Motor neuron (in vitro differentiated cells): Measurements from ENCODE around the gene PTPRD. TPM values are rescaled to one million over a fixed set of nuclear protein-coding genes. Genes with fewer than 3 reads are reported as not detected.

Source experiments
- ATAC-seq, 8 experiments: fragments of 200-7000 bp; cut with Tn5 transposase; replicated peaks in 6 of 8; 2 replicates each; pipeline ENCODE4 v1.8.0; 2021; ENCODE audit warnings: mild to moderate bottlenecking in 8 of 8, moderate library complexity in 8 of 8
- H3K27ac ChIP-seq, 2 donors: fragments of 250-450 bp; sonication (Bioruptor Pico); 2 replicates each; pipeline ENCODE4 v1.9.0; 2021; ENCODE audit warnings: antibody characterized with exemption in 2 of 2, mild to moderate bottlenecking in 2 of 2, moderate library complexity in 1 of 2
- H3K4me1 ChIP-seq, 2 donors: fragments of 250-450 bp; sonication (Bioruptor Pico); replicated peaks in 1 of 2; 2 replicates each; pipeline ENCODE4 v1.6.1; 2021; ENCODE audit warnings: antibody characterized with exemption in 2 of 2, mild to moderate bottlenecking in 2 of 2, moderate library complexity in 1 of 2
- H3K4me3 ChIP-seq, 5 donors: fragments of 250-450 bp; sonication (Bioruptor Pico); 2 replicates each; pipeline ENCODE4 v1.9.0; 2021; ENCODE audit warnings: antibody characterized with exemption in 5 of 5, mild to moderate bottlenecking in 5 of 5, moderate library complexity in 4 of 5
- WGBS, 10 experiments: fragments of 450-650 bp; shearing (Covaris generic); methylation state at CpG; one replicate each; pipeline ENCODE4 v1.0.0; 2022; 5-methylcytosine and 5-hydroxymethylcytosine counted together
- in situ Hi-C, 9 experiments: fragments of 400-800 bp; cut with MboI; loops; one replicate each; pipeline ENCODE4 v1.15.0; 2021; ENCODE audit warnings: low sequenced_read_pairs in 9 of 9, low pct_unique_long_range_greater_than_20kb in 2 of 9; ENCODE audit not compliant: unreplicated experiment in 9 of 9
- total RNA-seq, 8 experiments: library from RNA; unstranded; fragments of 300-600 nt; gene quantifications; 2 replicates each; pipeline versions ENCODE4 v1.2.3 to v1.2.4, GENCODE V29; 2022

The PTPRD gene
- total RNA-seq, 8 experiments from 2014 or later: 0.15 to 175 (median 72.8) TPM

DNA sequence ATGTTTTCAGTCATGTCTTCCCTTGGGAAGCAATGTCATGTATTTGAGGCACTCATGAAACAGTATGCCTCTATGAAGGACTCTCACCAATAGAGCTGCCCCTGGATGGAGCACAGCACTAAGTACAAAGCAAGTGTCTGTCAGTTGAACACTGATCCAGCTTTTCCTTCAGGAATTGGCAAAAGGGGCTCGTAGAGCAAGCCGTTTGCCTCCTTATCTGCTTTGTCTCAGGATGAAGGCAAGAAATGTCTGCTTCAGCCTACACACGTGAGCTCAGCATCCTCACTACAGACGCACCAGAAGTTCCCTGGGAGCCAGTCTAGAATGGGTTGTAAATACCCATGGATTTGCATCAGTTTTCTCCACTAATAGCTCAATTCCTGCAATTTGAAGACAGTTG, 2070.3 kb downstream of the PTPRD start:
- ATAC-seq: no peak
- Histone ChIP-seq H3K4me3 (no peak overlapping the region), H3K27ac (no peak overlapping the region), H3K4me1 (no peaks in the 10 kb centered on the region)
- 8 to 100% (median 86%) methylated on average over 2 to 4 of the region's 4 CpGs; no CpG with 5 or more reads in 4 of the 10 experiments for WGBS, 10 experiments
- in situ Hi-C loops: no loop called here

DNA sequence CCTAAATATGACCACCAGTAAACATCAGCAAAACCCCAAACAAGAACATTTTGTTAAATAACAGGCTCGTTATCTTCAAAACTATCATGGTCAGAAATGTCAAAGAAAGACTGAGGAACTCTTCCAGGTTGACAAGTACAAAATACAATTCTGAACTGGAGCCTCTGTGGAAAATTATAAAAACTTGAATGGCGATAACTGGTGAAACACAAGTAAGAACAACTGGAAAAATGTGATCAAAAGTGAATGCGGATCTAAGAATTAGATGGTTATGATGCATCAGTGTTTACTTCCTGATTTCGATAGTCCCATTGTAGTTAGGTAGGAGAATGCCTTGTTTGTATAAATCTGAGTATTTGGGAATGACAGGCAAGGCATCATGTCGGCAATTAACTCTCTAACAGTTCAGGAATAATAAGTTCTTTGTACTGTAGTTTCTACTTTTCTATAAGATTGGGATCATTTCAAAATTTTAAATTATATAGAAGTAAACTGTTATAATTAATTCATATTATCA, 2073.1 kb downstream of the PTPRD start:
- in situ Hi-C loops: no loop called here
- WGBS, 10 experiments: 4 to 98% (median 67%) methylated on average over 2 to 5 of the region's 5 CpGs; no CpG with 5 or more reads in 2 of the 10 experiments
- ATAC-seq: no peak
- H3K27ac ChIP-seq: no peak overlapping the region
- H3K4me3 ChIP-seq: no peak overlapping the region
- H3K4me1 ChIP-seq: peaks cover 2 to 9% of the 10 kb centered on the region in 2 donors

DNA sequence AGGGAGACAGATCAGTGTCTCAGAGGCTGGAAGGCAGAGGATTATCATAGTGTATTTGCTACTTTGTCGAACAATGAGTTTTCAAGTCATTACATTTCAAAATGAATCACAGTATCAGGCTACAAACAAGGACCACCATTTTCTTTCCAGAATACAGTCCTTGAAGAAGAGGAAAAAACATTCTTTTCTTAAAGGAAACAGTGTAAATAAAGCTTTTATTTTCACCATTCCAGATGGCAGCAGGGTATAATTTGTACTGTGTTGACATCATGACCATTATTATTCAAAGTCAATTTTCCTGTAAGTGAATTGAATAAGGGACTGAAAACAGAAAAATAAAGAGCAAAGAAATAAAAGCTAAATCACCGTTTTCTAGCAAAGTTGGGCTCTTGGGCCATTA, 2076.0 kb downstream of the PTPRD start:
- Histone ChIP-seq H3K4me3 (no peak overlapping the region), H3K27ac (peak overlapping the region in 1 of 2 donors; percentile 17), H3K4me1 (peaks cover 2 to 19% of the 10 kb centered on the region in 2 donors)
- in situ Hi-C loops: no loop called here
- 6 to 100% (median 63%) methylated on average over 1 to 2 of the region's 2 CpGs for WGBS, 10 experiments
- ATAC-seq: peak in 2 of 8 experiments; percentile 40 to 70

DNA sequence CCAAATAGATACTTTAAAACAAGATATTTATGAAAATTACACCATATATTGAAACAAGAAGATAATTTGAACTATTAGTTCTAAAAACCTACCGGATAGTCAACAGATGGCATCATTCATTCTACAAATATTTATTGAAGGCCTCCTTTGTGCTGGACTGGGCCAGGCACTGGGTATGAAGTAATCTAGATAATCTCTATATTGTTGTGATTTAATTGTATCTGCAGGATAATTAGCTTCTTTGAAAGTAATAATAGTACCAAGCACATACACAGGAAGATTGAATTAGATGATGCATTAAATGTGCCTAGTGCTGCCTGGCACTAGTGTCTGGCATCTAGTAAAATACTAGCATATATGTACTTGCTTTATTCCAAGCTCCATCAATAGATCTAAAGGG, 2078.0 kb downstream of the PTPRD start:
- Histone ChIP-seq H3K4me1 (peaks cover 2 to 34% of the 10 kb centered on the region in 2 donors), H3K4me3 (no peak overlapping the region), H3K27ac (no peak overlapping the region)
- in situ Hi-C loops: no loop called here
- WGBS, 10 experiments: 0 to 100% (median 73%) methylated on average over 1 of the region's 1 CpG; no CpG with 5 or more reads in 2 of the 10 experiments
- ATAC-seq: no peak

DNA sequence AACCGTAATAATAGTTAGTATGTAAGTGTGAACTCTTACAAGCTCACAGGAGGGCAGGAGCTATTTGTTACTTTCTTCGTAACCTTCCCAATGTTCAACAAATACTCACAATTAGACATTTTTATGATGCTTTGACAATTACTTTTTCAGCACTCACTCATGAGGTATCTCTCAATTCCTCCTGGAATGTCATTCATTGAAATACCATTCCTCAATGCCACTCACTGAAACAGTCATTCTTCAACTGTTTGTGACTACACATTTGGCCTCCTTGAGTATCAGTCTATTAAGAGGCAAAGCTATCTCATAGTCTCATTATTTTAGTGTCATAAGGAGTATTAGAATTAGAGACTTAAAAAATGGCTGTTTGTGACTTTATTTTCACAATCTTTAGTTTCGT, 2079.1 kb downstream of the PTPRD start:
- Histone ChIP-seq H3K27ac (no peak overlapping the region), H3K4me1 (peaks cover 2 to 34% of the 10 kb centered on the region in 2 donors), H3K4me3 (no peak overlapping the region)
- 8 to 100% (median 88%) methylated on average over 1 to 3 of the region's 3 CpGs for WGBS, 10 experiments
- ATAC-seq: no peak
- in situ Hi-C loops: no loop called here

DNA sequence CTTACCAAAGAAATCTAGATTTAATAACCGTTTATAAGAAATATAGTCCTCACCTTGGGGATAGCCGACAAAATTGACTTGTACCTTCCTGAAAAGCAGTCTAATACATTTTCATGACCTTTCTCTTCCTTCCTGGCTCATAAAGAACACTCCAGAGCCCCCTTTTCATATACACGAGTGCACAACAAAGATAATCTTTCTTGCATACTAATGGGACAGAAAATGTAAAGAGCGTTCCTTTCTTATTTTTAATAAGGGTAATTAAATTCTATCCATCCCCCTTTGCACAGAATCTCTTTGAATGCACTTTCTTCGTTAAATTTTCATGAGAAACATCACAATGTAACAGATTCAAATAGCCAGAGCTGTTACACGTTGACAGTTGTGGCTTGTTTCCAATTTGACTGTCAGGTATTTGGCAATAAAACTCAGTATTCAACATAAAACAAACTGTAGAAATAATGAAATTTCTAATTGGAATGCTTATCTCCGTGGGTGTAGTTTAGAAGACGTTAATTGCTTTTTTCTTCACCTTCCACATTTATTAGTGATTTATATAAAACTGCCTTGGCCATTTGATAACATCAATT, 2080.9 kb downstream of the PTPRD start:
- Histone ChIP-seq H3K27ac (no peak overlapping the region), H3K4me1 (peaks cover 2 to 31% of the 10 kb centered on the region in 2 donors), H3K4me3 (no peak overlapping the region)
- WGBS, 10 experiments: 6 to 80% (median 49%) methylated on average over 4 to 8 of the region's 8 CpGs
- in situ Hi-C loops: no loop called here
- no peak for ATAC-seq

DNA sequence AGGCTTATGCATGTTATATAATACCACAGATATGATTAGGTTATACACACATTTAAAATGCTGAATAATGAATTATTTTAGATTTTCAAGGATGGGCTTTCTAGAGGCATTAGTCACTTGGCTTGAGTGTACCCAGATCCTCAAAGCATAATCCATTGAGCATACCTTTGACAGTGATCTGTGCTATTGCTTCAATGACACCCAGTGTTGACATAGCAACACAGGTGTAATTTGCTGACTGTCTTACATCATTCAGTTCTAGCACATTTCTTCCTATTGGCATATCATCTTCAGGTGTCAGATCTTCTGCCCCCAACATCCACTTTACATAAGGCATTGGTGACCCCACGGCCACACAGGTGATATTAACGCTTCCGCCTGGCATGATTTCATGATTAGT, 2091.7 kb downstream of the PTPRD start:
- H3K27ac ChIP-seq: no peak overlapping the region
- WGBS, 10 experiments: 17 to 100% (median 91%) methylated on average over 1 to 3 of the region's 3 CpGs; no CpG with 5 or more reads in 4 of the 10 experiments
- H3K4me3 ChIP-seq: no peak overlapping the region
- peaks cover 0 to 3% of the 10 kb centered on the region in 2 donors for H3K4me1 ChIP-seq
- ATAC-seq: no peak
- in situ Hi-C loops: no loop called here

DNA sequence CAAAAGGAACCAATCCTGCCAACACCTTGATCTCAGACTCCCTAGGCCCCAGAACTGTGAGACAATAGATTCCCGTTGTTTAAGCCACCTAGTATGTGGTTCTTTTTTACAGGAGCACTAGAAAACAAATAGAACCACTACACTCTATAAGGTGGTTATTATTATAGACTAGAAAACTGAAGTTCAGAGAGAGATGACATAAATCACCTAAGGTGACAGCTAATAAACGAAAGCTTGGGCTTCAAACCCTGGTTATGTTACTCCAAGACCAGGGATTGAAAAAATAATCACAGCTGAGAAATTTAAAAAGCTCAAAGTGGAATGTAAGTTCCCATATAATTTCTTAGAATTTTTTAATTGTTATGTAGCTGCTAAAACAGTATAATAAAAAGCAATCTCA, 2097.1 kb downstream of the PTPRD start:
- no peak overlapping the region for H3K27ac ChIP-seq
- peaks cover 0 to 3% of the 10 kb centered on the region in 2 donors for H3K4me1 ChIP-seq
- 0 to 100% (median 70%) methylated on average over 1 to 2 of the region's 2 CpGs; no CpG with 5 or more reads in 2 of the 10 experiments for WGBS, 10 experiments
- ATAC-seq: peak in 2 of 8 experiments; percentile 50 to 59
- in situ Hi-C loops: no loop called here
- no peak overlapping the region for H3K4me3 ChIP-seq

DNA sequence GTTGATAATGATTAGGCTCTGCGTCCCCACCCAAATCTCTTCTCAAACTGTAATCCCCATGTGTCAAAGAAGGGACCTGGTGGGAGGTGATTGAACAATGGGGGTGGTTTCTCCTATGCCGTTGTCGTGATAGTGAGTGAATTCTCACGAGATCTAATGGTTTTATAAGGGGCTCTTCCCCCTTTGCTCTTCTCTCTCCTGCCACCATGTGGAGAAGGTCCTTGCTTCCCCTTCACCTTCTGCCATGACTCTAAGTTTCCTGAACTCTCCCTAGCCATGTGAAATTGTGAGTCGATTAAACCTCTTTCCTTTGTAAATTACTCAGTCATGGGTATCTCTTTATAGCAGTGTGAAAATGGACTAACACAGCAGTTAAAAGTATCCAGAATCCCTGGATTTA, 2098.0 kb downstream of the PTPRD start:
- ATAC-seq: no peak
- Histone ChIP-seq H3K27ac (no peak overlapping the region), H3K4me3 (no peak overlapping the region), H3K4me1 (peaks cover 0 to 3% of the 10 kb centered on the region in 2 donors)
- WGBS, 10 experiments: 0 to 100% (median 64%) methylated on average over 1 to 4 of the region's 5 CpGs
- in situ Hi-C loops: no loop called here

DNA sequence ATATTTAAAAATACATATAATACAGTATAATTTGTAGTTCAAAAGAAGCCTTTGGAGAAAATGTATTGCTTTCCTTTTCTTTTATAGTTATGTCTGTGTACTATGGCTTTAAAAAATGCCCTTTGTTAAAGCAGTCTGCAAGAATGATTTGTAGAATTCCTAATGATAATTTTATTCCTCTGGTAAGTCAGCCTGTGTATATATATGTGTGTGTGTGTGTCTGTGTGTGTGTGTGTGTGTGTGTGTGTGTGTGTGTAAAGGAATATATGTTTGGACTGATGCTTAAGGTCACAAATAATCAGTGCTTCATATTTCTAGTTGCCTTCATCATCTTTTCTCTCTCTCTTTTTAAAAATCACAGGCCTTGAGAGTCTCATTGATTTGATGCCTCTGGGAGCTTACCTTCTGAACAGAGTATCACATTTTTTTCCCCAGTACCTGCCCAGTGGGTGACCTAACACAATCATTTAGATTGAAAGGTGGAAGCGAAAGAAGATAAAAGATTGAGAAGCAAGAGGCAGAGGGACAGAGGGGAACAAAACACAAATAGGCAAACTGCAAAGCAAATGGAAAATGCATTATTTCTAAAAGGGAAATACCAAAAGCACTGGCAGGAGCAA, 2104.0 kb downstream of the PTPRD start:
- WGBS, 10 experiments: 0 to 100% (median 76%) methylated on average over 1 of the region's 1 CpG
- Histone ChIP-seq H3K4me3 (no peak overlapping the region), H3K4me1 (peaks cover 7 to 19% of the 10 kb centered on the region in 2 donors), H3K27ac (no peak overlapping the region)
- ATAC-seq: peak in 5 of 8 experiments; percentile 31 to 85 (median 72)
- in situ Hi-C loops: no loop called here

DNA sequence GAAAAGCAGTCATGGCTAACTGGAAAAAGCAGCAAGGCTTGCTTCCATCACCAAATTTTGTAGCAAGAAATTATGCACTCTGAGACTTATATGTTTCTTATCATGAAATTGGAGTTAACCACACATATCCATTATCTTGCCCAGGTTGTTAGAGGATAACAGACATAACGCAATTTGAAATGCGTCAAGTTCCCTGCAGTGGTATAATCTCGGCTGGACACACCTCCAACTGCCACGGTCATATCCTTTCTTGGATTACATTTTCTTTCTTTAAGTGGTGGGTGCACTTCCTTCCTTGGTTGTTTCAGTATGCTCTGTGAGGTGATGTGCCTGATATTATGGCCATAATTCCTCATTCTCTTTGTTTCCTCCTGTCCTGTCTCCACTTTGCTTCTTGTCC, 2118.2 kb downstream of the PTPRD start:
- no peak for ATAC-seq
- Histone ChIP-seq H3K27ac (no peak overlapping the region), H3K4me3 (no peak overlapping the region), H3K4me1 (no peaks in the 10 kb centered on the region)
- in situ Hi-C loops: no loop called here
- WGBS, 10 experiments: 0 to 100% (median 60%) methylated on average over 2 to 4 of the region's 4 CpGs; no CpG with 5 or more reads in 3 of the 10 experiments

DNA sequence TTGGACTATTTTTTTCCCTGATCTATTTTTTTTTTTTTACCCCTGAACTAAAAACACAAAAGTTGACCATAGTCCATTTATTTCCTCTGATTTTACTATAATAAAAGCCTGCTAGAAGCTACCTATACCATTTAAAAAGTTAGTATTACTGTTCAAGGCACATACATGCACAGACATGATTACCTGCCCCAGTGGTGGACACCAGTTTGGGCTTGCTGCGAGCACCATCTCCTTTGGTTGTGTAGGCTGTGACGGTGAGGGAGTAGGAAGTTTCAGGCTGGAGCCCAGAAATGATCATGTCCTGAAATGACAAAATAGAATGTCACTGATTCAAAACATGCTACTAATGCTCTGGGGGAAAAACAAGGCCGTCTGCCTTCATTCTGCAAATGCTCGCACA, 2120.1 kb downstream of the PTPRD start:
- Histone ChIP-seq H3K4me3 (no peak overlapping the region), H3K4me1 (no peaks in the 10 kb centered on the region), H3K27ac (no peak overlapping the region)
- 3 to 100% (median 94%) methylated on average over 1 to 4 of the region's 4 CpGs; no CpG with 5 or more reads in 2 of the 10 experiments for WGBS, 10 experiments
- in situ Hi-C loops: no loop called here
- no peak for ATAC-seq

DNA sequence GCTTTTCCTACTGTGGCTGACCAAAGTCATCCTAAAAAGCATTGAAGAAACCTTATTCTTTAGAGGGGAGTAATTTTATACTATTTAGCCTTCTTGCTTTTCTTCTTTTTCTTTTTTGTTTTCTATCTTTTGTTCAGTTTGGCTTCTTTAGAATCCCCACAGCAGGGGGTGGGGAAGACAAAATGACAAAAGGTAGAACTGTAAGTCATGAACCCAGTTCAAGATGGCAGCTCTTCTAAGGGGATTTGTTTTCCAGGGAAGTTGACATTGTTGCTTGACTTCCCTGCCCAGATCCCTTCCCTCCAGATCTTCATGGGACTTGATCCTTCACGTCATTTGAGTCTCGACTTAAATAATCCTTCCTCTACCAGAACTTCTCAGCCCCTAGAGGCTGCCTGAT, 2120.8 kb downstream of the PTPRD start:
- WGBS, 10 experiments: 20 to 100% (median 75%) methylated on average over 1 to 2 of the region's 2 CpGs; no CpG with 5 or more reads in 1 of the 10 experiments
- Histone ChIP-seq H3K27ac (no peak overlapping the region), H3K4me1 (no peaks in the 10 kb centered on the region), H3K4me3 (no peak overlapping the region)
- no peak for ATAC-seq
- in situ Hi-C loops: no loop called here
